Hematopoietic multipotent progenitor cell treated with erythropoietin and hydrocortisone succinate and interleukin-3 and kit ligand, for 4 days (in vitro differentiated cells): ENCODE data around the gene GLI3.

ENCODE experiments used
- DNase-seq: peaks from one replicate; pipeline ENCODE4 v3.0.0-alpha.2; 2015

Gene GLI3

DNA sequence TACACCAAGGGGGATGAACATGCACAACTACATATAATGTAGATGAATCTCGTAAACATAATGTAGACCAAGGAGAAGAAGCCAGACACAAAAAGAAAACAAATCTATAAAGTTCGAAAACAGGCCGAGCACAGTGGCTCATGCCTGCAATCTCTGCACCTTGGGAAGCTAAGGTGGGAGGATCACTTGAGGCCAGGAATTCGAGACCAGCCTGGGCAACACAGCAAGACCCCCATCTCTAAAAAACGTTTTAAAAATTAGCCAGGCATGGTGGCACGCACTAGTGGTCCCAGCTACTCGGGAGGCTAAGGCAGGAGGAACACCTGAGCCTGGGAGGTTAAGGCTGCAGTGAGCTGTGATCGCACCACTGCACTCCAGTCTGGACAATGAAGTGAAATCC is 68.5 kb downstream of the GLI3 start:
- no peak for DNase-seq

DNA sequence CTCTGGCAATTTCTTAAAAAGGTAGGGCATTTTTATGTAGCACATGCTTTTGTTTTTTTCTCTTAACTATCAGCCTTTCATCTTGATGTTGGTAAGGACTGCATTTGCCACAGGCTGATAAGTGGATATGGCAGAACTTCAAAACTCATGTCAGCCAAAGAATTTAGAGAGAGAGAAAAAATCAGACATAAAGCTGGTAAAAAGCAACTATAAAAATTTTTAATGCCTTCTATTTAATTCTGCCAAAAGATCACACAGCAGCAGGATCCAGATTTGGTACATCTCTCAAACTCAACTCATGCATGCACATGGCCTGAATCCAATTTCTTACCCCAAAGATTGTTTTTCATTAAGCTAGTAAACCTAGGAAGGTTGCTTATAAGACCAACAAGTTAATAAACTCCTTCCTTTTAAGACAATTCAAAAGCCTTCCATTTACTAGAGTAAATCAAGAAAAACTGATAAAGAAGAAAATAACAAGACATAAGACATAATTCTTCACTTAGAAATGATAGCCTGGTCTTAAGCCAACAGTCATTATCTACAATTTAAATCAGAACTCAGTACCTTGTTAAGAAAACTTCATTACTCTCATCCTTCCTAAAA is 69.3 kb downstream of the GLI3 start:
- DNase-seq = no peak

DNA sequence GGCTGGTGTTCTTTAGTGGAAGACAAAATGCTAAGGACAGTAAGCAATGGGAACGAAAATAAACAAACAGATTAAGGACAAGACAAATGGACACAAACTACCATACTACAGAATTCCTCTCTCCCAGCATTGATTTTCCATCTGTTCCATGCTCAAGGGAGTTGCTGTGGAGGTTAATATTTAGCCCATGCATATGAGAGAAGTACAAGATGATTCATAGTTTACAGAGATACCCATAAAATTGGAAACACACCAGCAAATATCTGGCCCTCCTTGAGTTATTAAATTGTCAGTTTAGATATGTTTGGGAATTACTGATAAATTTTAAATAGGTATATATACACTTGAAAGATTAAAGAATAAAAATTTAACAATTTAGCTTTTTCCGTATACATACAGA is 69.8 kb downstream of the GLI3 start:
- DNase-seq = no peak

DNA sequence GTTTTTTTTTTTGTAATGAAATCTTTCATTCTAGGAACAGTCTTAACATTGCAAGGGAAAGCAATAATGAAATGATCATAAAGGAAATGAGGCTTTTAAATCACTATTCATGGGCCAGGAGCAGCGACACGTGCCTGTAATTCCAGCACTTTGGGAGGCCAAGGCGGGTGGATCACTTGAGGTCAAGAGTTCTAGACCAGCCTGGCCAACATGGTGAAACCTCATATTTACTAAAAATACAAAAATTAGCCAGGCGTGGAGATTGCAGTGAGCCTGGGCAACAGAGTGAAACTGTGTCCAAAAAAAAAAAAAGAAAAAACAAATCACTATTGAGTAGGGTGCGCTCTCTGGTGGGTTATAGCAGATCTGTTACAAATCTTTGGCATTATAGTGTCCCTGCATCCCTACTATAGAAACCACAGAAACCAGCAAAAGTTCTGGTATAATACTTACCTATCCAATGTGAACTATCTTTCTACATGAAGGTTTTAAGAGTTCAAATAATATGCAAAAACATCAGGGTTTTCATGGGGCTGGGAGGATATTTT is 72.1 kb downstream of the GLI3 start:
- DNase-seq = no peak

DNA sequence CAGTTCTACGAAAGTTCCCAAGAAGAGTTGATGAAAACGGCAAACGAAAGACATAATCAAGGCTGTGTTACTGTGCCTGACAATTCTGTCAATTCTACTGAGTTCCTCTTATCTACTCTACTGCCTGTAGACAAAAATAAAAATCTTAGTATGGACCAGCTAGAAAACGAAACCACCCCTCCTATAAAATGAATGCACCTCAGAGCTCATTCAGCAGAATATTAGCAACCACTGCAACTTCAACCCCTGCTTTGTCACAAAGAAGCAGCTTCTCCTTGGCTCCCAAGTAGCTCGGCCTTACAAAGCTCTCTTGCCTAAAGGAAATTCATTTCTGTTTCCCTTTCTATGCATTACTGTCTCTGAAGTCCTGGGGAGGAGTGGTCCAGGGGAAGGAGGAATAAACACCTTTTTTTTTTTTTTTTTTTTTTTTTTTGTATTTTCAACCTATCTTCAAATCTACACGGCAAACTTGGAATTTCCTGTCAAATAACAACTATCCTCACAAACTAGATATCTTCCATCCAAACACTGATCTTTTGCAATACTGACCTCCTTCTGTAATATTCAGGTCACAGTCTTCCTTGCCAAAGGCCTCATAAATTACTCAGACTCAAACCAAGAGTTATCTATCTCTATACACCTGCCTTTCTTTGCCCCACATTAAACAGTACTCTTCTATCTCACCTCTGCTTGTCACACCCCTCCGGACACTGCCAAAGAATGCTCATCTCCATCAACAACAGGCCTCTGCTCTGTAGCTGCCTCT is 74.3 kb downstream of the GLI3 start:
- no peak for DNase-seq

DNA sequence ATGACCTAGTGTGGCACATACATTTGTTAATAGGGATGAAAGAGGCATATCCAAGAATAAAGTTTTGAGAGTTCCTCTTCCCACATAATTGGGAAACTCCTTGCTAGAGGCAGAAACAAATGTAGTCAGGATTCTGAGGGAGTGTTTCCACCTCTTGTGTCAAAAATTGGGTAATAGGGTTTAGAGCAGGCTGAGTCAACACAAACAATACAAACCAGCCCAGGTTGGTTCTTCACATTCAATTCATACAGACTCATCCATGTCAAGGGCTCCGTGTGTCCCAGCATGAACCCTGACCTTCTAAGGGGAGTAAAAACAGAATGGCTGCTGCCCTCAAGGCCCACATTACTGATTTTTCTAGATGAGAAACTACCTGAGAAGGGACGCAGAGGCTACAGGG is 75.3 kb downstream of the GLI3 start:
- DNase-seq = no peak

DNA sequence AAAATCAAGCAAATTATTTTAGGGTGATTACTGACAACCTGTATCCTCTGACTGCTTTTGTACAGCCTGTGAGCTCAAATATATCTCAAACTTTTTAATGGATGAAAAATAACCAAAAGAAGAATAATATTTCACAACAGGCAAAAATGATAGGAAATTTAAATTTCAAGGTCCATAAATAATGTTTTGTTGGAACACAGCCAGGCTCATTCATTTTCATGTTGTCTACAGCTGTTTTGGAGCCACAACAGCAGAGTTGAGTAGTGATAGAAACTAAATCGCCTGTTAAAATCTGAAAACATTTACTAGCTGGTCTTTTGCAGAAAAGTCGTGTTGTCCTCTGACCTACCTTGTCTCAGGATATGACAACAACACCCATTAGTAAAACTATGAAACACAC is 75.9 kb downstream of the GLI3 start:
- no peak for DNase-seq

DNA sequence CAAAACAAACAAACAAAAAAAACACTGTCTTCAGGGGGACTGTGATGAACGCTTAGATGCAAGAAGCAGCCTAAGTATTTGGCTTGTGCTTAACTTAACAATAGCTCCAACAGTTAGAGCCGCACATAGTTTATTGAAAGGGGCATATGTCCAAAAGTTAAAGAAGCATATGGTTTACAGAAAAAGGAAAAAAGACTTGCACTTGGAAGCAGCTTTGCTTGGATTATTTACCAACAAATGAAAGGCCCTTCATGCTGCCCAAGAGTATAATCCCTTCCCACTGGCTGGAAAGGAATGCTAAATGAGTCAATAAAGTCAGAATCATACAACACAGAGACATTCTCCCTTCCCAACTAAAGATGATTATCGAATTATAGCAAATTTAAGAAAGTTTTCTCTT is 77.9 kb downstream of the GLI3 start:
- no peak for DNase-seq

DNA sequence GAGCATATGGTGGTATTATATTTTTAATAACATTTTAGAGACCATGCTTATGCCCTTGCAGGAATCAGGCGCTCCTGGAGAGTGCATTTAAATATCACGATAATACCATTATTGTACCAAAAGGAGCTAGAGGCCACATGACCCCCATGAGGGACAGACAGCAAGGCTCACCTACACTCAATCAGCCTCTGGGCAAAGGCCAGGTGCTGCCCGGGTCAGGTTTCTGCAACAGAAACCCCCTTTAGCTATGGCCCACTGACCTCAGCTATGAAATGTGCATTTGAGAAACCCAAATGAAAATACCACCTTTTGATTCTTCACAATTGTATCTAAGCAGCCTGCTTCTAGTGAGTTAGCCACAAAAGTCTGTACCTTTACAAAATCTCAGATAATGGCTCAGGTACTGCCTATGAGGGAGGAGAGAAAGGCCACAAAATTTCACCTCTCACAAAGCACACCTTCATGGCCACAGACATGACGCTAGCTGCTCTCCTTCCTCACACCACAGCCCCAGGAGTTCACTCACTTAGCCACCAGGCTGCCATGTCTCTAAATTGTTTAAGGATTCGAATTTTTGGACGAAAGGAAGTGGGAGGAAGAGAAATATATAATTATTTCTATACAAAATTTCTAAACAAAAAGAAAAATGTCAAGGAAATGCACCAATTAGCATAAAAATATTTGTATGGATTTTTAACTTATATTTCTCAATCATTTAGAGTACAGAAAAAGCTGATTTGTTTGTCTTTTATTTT is 79.9 kb downstream of the GLI3 start:
- no peak for DNase-seq

DNA sequence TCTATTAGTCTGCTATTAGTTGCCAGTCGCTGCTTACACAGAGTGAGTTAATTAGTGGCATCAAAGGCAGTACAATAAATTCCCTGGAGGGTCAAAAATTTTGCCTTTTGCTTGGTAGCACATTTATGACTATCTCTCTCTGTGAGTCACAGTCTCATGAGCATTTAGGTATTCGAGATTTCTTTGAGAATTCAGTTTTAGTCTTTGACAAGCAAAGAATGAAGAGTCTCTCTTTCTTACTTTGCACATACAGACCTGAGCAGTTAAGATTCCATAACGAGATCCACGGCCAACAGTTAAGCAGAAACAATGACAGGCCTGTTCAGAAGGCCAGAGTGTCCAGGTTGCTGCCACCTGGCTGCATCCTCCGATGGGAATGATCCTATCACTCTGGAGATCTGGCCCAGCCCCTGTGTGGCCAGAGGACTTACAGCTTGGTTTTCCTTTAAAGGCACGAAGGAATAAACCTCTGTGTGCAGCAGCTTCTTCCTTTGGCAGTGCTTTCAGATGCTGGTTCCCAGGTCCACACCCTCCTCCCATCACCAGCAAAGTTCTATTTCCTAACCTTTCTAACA is 80.6 kb downstream of the GLI3 start:
- DNase-seq = no peak

DNA sequence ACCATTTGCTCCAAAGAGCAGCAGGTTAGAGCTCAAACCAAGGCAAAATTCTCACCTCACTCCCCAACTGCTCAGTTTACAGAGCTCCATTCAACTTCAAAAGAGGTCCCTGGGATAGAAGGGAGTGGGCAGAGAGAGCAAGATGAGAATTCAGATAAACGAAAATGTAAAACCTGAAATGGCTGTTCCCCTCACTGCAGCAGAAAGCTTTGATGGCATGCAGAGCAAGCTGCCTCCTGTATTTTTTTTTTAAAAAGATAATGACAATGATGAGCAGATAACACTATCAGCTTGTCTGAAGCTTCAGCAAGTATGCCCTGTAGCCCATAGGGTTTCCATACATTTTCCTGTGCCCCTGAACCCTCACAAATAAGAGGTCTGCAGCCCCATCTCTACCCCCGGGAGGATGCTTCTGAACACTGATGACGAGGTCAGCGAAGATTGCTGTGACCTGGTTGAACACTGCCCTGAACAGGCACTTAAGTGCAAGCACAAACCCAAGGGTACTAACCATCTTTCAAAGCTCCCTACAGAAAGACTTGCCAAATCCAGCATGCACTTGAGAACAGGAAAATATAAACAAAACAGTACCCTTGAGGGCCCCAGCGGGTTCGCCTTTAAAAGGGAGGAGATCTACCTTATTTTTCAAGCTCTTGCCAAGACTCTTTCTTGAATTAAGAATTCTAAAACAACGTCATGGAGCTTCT is 81.3 kb downstream of the GLI3 start:
- no peak for DNase-seq

DNA sequence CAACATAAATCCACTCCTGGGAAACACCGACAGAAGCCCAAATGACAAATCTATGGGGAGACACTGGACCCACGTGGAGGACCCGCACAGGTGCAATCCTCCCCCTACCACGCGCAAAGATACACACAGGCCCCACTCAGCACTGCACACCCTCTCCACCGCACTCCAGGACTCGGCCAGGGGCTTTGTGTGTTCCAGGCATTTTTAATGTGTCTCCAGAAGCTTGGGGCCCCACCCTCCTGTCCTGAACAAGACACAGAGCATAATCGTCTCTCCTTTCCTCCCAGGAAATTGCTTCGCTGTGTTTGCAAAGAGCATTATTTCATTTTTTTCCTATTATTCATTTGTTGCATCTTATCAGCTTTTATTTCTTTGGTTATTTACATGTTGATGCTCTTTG is 82.8 kb downstream of the GLI3 start:
- no peak for DNase-seq

DNA sequence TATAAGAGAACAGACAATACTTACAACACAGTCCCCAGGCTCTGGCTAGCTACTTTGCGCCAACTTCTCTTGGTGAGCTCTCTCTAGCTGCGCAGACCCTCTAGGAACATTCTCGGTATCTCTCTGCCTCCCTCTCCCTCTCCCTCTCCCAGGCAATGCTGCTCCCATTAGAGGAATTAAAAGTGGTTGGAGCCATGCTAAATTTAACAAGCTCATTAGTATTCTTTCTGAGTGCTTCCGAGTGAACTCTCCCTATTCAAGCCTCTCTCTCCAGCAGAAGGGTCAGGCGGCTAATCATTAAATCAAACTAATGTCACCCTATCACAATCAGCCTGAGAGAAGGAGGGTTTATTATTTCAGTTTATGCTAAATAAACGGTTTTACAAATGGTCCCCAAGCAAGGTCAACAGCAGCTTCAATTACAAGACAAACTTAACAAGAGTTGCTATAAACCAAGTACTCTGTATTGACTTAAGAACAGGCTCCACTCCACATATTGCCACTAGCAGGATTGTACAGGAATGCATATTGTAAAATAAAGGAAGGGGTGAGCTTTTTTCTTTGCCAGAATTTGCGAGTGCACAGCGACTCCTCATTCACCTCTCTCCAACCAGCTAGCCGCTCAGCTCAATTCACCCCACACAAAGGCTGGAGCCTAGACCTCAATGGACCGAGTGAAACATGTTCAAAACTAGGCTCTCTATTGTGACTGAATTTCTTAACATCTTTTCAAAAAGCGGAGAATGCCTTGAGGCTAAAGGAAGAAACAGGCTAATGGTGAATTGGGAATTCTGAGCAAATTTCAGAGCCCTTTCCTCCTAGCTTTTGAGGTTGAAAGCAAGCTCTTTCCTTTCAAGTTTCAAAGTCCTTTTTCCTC is 84.4 kb downstream of the GLI3 start:
- no peak for DNase-seq

DNA sequence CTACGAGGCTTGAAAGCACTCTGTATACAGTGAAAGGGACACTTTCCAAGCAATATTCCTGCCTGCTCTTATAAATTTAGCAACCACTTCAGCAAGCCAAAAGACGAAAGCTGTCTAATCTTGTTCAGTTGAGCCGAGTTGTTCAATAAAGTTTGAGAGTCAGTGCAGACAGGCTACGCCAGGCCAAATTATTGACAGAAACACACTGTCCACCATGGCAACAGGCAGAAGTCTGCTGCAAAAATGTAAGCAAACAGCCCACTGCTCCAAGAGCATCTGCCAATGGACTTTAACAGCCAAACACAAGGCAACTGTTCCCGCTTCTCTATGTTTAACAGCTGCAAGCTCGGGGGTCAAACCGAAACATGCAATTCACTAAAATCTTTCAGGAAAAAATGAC is 85.7 kb downstream of the GLI3 start:
- DNase-seq = no peak

DNA sequence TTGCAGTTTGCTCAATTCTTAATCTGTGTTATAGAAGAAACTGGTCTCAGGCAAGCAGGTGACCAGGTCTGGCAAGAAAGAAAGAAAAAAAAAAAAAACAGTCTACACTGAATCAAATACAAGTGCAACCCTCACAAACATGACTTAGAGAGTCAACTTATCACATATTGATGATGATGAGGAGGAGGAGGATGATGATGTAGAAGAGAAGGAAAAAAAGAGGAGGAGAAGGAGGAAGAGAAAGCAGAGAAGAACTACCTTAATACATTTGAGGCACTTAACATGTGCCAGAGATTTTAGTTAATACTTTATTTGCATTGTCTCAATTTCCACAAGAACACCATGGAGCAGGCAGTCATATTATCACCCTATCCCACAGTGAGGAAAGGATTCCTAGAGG is 91.5 kb downstream of the GLI3 start:
- no peak for DNase-seq

DNA sequence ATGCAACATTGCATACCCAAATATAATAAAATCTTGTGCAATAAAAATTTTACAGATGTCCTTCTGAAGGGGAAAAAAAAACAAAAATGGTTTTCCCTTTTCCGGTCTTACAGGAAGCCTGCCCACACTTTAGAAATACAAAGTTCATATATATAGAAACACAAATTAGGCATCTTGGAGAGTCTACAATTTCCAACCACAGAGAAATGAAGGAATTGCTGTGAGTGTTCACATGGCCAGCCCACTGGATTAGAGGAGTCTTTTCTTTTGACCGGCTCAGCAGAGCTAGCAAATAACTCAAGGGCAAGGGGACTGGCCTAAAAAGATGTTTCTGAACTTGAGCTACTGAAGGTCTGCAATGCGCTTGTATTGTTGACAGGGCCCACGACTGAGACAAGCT is 92.4 kb downstream of the GLI3 start:
- no peak for DNase-seq

DNA sequence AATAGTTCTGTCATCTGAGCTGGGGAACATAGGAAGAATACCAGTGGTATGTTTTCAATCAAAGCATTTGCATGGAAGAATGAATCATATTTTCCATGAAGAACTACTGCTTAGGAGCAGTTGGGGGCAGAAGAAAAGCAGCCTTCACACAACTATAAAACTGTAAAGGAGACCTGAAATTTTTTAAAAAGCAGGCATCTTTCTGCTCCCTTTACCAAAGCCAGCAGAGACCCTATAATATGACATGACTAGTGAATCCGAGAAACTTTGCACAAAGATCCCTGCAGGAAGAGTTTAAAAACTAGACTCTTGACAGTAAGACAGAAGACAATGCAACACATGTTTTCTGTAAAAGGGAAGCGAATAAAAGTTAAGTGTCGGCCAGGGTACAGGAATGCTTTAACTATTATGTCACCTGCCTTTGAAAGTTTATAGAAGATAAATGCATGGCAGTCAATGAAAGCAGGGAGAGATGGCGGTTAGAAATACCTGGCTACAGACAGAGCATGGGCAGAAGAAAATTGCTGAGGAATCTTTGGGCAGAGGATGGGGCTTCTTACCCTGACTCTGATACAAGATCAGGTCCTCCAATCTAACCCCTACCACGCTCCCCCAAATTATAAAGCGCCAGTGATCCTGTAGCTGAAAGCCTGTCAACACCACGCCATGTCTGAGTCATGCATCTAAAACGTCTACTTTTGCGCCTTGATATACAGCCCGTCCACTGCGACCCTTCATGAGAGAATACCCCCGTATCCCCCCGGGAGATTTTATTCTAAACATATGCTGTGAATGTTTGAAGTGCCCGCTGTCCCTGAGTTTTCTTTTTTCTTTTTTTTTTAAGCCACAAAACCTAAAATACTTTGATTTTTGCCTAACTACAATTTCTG is 93.1 kb downstream of the GLI3 start:
- no peak for DNase-seq

DNA sequence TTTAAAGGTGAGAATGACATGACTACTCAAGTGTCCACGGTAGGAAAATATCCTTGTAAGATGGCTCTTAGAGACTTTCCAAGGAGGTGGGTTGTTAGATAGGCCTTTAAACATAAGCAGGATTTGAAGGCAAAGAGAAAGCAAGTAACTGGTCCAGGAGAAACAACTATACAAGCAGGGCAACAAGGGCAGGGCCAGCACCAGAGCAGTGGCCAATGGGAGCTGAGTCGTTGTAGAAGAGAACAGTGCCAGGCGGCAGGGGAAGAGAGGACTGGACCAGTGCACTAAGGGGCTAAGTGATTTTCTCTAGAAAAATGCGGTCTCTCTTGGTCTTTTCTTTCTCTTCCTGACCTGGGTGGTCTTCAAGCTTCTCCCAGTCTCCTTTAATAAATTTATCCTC is 94.9 kb downstream of the GLI3 start:
- no peak for DNase-seq

DNA sequence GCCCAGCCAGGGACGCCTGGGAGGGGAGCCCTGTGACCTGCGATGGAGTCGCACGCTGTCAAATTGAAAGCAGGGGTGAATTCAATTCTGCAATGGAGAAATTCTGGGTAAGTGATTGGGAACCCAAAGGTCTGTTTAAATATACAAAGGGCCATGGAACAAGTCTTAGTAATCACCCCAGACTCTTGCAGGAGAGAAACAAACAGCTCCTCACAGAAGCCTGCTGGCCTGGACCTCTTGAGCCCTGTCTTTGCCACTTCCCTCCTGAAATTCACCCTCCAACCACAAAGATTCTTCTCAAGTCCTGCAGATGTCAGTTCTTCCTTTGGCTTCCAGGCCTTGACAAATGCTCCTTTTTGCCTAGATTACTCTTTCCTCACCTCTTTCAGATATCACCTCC is 97.3 kb downstream of the GLI3 start:
- no peak for DNase-seq

DNA sequence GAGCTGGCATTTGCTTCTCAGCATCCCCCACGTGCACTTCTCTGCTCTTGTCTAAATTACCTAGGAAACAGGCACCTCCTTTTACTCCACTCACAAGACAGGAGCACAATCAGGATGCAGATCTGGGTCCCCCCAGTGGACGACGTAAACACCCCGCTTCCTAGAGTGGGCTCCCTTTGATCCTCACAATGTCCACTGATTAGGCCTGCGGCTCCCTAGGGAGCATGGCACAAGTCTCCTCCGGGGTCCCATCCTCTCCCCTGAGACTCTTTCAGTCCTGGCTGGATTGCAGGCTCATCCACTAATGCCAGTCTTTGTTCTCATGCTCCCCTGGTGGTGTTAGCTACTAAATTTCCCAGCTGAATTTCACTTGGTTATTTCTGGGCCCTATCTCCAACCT is 98.3 kb downstream of the GLI3 start:
- DNase-seq = no peak

DNA sequence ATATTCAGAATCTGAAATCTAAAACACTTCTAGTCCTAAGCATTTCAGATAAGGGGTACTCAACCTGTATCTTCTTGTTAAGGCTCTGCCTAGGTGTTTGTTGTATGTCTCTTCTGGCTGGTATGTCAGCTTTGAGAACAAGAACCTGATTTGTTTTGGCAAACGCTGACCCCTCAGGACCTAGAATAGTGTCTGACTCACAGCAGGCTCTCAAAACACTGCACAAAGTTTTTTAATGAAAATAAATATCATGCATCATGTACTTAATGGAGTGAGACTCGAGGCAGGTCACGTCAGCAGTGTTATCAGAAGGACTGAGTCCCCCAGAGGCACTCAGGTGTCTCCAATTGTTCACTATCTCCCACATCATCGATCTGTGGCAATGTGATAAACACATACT is 99.1 kb downstream of the GLI3 start:
- no peak for DNase-seq
